GM18507 (cell line): ENCODE measurements around the gene ARID1B.

Source experiments
- DNase-seq: peaks from one replicate; pipeline ENCODE4 v3.0.0; 2011; ENCODE audit warnings: low read depth; ENCODE audit not compliant: insufficient read length; ENCODE audit errors: extremely low spot score
- FAIRE-seq: peaks from 2 replicates; lab custom pipeline; 2011; peaks lifted over from hg19 to GRCh38; lab: Jason Lieb, UNC

ARID1B gene

DNA sequence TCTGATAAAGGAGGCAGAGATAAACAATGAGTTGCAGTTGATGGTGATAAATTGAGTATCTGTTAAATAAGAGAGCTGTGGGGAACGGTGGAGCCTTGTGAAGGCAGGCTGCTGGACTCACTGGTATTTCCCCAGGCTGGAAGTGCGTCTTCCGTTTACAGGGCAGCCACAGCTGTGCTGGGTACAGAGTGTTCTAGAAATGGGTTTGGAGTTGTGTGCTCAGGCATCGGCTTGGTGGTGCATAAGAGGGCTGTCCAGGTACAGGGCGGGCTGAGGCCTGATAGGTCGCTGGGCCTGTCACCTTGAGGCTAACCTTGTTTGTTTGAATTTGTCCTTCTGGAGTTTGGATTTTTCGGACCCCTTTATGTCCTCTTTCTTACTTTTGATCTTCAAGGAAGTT lies 39.3 kb downstream of the ARID1B start:
- FAIRE-seq: no peak
- DNase-seq: no peak

DNA sequence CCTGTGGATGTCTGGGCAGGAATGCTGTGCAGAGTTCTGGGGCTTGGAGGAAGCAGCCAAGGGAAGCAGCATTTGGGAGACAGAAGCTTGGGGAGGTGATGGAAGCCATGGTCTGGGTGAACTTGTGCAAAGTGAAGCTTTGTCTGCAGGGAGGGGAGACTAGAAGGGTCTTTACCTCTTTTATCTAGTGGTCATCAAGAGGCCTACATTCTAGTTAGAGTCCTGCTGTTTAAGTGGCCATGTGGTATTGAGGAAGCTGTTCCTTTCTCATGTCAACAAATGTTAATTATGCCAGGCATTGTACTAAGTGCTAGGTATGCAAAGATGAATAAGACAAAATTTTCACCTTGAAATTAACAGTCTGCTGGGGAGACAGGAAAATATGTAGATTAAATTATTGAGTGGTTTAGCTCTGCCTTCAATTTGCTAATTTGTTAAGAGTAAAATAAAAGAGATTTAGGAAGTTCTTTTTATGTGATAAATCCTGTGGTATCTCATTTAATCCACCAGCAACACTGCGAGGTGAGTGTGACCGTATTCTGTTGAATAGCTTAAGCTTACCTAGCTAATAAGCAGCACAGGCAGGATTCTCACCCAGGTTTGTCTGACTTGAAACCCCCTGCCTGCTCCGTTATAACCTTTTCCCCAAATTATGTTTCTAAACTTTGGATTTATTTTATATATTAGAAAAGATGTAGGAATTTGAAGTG lies 43.1 kb downstream of the ARID1B start:
- DNase-seq (no peak), FAIRE-seq (no peak)

DNA sequence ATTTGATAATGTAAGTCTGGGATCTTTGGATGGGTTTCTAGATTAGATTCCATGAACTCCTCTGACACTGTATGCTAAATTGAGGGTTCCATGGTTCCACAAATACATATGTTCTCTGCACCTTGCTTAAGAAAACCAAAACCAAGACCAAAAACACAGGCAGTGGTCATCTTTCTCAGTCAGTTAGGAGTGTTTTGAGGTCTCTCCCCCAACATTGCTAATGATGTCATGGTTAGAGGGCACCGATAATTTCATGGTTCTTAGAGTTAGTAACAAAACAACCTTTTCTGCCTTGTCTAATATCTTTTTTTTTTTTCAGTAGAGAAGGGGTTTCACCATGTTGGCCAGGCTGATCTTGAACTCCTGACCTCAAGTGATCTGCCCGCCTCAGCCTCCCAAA lies 44.5 kb downstream of the ARID1B start:
- FAIRE-seq: no peak
- no peak for DNase-seq

DNA sequence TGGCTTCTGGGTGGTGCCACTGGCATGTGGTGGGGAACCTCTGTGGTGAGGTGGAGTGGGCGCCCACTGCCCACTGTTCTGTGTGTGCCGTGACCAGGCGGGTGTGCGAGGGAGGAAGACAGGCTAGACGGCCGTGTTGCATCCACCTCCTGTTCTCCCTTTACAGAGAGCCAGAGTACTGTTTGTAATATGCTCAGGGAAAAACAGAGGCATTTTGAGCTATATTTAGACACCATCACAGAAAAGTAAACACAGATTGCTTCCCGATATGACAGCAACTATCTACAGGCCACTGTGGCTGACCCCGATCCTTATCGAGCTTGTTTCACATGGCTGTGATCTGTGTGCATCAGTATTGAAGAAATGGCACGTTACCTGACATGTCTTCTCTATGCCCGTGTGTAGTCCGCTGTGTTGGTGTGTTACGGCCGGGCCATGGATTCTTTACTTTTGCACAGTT lies 45.6 kb downstream of the ARID1B start:
- FAIRE-seq: no peak
- no peak for DNase-seq

DNA sequence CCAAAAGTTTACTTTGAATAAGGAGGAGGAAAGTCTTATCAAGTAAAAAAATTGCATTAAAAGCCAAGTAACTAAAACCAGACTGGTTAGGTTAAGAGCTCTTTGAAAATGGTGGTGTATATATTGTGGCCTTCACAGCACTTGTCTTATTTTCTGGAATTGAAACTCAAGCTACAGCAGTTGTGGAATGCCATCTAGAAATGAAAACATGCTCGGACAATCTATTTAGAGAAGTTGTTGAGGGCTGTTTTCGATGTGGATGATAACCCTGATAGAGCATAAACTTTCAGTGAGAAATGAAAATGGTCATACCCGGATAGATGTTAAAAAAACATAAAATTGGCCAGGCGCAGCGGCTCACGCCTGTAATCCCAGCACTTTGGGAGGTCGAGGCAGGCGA lies 47.0 kb downstream of the ARID1B start:
- DNase-seq (no peak), FAIRE-seq (no peak)

DNA sequence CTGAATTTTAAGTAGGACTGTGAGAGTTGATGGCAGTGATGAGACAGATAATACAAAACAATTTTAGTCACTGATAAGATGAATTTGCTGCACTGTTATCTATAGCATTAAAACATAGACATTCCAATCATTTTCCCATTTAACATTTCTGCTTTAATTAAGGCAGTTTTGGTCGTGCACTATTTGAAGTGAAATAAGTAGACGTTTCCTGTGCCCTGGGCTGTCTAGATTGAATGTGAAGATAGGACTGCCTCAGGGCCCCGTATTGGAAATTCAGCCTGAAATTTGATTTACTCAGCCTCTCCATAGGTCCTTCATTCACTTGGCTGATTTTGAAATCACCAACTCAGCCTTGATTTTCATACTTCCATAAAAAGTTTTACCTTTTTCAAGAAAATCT lies 48.3 kb downstream of the ARID1B start:
- FAIRE-seq (no peak), DNase-seq (no peak)

DNA sequence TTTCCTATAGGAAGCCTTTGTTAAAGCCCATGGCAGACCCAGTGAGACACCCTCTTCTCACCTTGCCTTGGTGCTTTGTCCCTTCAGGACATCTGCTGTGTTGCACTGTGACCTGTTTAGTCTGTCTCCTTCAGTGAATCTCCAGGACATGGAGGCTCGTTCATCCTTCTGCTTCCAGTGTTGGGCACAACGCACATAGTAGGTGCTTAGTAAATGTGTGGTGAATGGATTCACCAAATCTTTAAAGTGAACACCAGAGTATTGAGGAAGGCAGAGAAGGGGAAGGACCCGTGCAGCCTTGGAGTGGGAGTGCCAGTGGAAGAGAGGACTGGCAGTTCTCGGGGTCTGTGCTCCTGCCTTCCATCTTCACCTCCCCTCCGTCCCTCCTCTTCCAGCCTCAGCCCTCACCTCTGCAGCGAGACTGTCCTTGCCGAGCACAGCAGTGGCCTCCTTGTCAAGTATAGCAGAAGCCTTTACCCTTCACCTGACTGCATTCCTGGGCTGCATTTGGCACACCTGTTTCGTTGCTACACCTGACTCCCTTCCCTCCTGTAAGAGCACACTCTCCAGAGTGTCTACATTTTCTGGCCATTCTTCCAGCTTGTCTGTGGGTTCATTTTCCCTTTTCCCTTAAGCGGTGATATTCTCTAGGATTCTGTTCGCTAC lies 49.2 kb downstream of the ARID1B start:
- FAIRE-seq: no peak

DNA sequence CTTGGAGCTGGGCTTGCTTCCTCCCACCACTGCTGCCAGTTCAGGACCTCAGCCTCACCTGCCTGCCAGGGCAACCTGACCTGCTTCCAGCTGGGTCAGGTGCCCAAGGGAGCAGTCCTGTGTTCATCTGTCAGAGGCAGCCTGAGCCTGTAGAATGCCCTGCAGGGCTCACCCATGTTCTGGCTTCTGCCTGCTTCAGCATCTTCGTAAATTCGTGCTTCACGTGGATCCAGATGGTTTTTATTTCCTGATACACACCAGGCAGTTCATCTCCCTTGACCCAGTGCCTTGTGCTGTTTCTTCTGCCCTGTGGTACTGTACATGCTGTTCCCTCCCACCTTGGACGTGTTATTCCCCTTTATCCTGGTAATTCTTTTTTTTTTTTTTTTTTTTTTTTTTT lies 50.2 kb downstream of the ARID1B start:
- DNase-seq (no peak), FAIRE-seq (no peak)

More for the DNA sequence above, 49.2 kb downstream of the ARID1B start:
- no peak for DNase-seq

- no peak for FAIRE-seq
- no peak for DNase-seq
Measured at GRCh38 chr6:156828280-156828703, 51.1 kb downstream of the ARID1B start.

DNA sequence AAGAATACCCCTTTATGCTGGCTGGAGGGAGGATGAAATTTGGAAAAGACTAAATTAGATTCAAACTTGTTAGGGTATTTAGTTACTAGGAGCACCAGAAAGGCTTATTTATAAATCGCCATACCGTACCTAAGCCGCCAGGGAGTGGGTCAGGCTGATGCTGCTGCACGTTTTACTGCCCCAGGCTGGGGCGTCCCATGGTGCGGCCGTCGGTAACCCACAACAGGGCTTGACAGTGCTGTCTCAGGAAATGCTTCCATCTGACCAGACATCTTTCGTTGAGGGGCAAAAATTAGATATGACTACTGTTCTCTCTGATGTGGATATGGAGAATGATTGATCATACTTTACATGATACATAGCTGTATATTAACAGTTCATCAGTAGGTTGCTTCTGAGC lies 52.9 kb downstream of the ARID1B start:
- FAIRE-seq: no peak

GRCh38 chr6:156832231-156832647 lies 55.1 kb downstream of the ARID1B start:
- DNase-seq (no peak), FAIRE-seq (no peak)

More for the DNA sequence above, 52.9 kb downstream of the ARID1B start:
- DNase-seq: no peak

DNA sequence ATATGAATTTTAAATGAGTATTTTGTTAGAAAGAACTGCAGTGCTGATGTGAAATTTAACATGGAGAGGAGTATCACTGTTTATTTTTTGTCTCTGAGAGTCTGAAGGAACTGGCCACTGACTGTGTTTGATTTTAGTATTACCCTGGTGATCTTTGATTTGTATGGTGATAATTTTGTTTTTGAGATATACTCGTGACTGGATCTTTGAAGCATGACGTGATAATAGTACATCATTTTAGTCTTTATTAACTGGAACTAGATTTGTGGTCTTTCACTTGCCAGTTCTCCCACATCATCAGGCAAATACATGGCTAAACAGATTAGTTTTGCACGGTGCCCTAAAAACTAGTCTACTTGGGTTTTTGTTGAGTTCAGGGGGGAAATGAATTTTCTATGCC lies 55.5 kb downstream of the ARID1B start:
- DNase-seq: no peak
- FAIRE-seq: no peak

DNA sequence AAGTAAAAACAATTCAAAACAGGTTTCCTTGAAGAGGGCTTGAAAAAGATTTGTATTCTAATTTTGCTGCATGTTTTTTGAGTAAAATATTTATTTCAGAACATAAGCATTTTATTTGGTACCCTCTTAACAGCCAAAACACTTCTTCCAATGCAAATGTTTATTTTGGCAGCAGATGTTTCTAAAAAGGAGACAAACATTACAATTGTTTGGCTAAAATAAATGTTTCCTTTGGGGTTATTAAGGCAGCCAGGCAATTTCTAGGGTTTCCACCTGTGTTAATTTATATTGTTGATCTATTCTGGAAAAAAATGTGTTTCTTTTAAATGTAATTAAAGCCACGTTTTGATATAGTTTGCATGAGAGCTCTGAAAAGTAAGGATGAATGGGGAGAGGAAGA lies 56.6 kb downstream of the ARID1B start:
- FAIRE-seq (no peak), DNase-seq (no peak)

DNA sequence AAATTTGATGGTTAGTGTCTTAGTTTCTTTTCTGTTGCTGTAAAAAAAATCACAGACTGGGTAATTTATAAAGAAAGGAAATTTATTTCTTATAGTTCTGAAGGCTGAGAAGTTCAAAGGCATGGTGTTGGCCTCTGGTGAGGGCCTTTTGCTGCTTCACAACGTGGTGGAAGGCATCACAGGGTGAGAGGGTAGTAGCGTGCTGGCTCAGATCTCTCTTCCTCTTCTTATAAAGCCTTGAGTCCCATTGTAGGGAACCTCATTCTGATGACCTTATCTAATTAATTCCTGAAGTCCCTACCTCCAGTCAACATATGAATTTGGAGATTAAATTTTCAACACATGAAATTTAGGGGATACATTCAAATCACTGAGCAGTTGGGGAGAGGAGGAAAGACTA lies 62.0 kb downstream of the ARID1B start:
- FAIRE-seq (no peak), DNase-seq (no peak)

DNA sequence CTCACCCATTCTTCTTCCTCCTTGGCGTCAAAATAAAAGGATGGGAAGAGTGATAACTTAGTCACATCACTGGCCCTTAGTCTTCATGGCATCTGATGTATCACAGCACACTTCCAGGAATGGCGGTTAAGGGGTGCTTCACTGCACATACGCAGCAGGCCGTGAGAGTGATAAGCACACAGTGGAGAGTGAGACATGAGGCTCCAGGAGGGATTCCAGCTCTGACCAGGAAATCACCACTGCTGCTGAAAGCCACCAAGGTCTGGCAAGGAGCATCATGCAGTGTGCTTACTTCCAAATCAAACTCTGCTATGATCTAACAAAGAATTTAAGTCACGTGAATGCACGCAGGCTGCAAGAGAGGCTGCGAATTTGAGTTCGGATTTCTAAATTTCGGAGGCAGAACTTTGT lies 62.4 kb downstream of the ARID1B start:
- no peak for FAIRE-seq
- DNase-seq: no peak

DNA sequence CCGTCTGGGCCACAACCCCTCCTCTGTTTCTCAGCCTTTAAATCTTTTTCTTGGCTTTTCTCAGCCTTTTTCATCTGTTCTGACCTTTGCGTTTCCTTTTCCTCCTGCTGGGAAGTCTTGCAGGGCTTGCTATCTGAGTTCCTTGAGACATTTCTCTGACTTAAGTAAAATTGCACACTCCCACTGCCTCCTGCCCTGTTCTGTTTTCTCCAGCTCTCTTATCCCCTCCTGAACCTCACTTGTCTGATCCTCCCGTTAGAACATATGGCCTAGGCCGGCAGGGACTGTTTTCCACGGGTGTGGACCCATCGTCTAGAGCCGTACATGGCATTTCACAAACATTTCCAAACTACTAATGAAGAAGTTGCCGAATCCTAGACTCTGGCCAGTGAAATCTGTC lies 63.0 kb downstream of the ARID1B start:
- DNase-seq (no peak), FAIRE-seq (no peak)

GRCh38 chr6:156840606-156841005 lies 63.4 kb downstream of the ARID1B start:
- DNase-seq: no peak
- FAIRE-seq: no peak

GRCh38 chr6:156841508-156841907 lies 64.3 kb downstream of the ARID1B start:
- no peak for DNase-seq
- FAIRE-seq: no peak

- FAIRE-seq: no peak
- no peak for DNase-seq
Measured at GRCh38 chr6:156842598-156843250, 65.5 kb downstream of the ARID1B start.

DNA sequence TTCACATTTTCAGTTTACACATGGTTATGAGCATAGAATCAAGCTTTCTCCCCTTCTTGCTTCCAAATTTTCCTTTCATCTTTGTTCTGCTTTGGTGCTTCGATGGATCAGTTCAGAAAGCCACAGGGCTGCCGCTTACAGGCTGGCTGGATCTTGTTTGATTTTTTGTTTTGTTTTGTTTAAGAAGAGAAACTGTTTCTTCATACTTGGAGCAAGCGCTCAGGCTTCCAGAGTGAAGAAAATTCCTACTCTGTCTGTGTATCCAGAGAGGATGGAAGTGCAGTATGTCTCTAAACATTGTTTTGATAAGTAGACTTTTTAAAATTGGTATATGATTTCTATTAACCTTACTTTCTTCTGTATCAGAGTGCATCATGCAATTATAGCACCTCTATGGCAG lies 66.9 kb downstream of the ARID1B start:
- no peak for FAIRE-seq
- no peak for DNase-seq
